ENCODE data around the gene PSMF1.

The PSMF1 gene

DNA sequence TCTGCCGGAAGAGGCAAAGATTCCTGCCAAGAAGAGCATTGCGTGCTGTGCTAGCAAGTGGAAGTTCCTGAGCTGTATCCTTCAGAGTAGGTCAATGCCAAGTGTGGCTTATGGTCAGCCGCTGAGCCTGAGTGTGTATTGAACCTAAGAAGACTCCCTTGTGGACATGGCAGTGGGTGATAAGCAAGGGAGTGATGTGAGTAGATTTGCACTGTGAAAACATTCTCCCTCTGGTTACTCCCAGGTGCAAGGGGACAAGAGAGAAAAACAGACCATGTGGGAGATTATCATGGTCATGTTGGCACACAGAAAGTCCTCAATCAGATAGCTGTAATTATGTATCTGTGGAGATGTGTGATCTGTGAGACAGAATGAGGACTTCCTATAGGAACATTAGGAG is 72.4 kb downstream of the PSMF1 start:
- no peak for DNase-seq (ENCODE audit: low spot score)

DNA sequence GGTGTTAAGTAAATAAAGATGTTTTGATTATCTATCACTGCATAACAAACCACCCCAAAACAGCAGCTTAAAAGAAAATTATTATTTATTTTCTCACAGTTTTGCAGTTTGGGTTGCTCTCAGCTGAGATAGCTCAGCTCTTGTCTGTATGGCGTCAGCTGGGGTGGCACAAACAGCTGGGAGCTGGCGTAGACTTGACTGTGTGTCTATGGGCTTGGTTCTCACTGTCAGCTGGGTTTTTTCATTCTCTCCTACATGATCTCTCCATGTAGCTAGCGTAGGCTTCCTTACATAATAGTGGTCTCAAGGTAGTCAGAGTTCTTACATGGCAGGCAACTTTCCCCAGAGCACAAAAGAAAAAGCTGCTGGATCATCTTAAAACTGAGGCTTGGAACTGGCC is 72.9 kb downstream of the PSMF1 start:
- no peak for DNase-seq (ENCODE audit: low spot score)

DNA sequence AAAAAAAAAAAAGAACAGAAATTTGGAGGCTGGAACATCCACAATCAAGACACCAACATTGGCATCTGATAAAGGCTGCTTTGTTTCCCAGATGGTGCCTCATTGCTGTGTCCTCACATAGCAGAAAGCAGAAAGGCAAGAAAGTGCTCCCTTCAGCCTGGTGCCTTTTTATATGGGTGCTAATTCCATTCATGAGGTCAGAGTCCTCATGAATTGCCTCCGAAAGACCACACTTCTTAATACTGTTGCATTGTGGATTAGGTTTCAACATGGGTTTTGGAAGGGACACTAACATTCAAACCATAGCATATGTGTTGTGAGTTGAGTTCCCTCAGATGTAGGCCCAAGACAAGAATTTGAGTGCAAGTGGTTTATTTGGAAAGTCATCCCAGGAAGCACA is 76.8 kb downstream of the PSMF1 start:
- no peak for DNase-seq (ENCODE audit: low spot score)

DNA sequence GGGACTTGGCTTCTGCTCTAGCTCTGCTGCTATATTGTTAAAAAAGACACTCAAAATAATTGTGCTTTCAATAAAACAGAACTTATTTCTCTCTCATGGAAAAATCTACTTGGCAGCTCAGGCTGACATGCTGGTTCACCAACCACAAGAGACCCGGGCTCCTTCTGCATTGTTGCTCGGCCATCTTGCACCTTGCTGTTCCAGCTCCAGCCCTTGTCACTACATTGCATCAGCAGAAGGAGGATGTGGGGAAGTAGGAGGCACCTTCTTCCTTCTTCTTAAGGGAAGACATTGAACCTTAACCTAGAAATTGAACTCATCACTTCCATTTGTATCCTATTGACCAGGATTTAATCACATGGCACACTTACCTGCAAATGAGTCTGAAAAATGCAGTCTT is 78.2 kb downstream of the PSMF1 start:
- DNase-seq (ENCODE audit: low spot score), result no peak

DNA sequence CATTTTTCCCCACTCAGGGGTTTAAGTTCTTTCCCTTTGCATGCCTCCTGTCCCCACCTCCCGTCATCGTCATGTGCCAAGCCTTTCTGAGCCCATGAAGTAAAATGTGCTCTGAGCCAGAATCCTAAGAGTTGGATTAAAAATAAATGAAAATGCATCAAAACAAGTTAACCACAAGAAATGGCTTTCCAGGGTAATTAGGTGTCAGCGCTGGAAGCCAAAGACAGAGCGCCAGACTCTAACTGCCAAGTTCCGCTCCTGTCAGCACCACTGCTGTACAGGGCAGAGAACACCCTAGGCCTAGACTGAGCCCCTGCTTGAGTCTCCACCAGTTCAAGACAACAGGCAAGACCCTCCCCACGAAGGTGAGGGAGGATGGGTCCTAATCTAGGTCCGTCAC is 79.4 kb downstream of the PSMF1 start:
- no peak for DNase-seq (ENCODE audit: low spot score)

DNA sequence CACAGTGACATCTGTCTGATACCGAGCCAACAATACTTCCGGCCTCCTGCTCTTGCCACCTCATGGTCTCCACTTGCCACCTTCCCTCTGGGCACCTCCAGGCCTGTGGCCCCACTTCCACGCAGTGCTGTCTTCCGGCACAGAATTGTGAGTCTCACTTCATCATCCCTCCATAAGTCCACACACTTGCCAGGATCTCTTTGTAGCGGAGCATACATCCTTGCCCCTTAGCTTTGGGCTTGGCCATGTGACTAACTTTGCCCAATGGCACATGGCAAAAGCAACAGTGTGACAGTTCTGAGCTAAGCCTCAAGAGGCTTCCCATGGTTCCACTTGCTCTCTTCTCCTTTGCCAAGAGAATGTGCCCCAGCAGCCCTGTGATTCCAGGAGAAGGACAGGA is 80.3 kb downstream of the PSMF1 start:
- no peak for DNase-seq (ENCODE audit: low spot score)

DNA sequence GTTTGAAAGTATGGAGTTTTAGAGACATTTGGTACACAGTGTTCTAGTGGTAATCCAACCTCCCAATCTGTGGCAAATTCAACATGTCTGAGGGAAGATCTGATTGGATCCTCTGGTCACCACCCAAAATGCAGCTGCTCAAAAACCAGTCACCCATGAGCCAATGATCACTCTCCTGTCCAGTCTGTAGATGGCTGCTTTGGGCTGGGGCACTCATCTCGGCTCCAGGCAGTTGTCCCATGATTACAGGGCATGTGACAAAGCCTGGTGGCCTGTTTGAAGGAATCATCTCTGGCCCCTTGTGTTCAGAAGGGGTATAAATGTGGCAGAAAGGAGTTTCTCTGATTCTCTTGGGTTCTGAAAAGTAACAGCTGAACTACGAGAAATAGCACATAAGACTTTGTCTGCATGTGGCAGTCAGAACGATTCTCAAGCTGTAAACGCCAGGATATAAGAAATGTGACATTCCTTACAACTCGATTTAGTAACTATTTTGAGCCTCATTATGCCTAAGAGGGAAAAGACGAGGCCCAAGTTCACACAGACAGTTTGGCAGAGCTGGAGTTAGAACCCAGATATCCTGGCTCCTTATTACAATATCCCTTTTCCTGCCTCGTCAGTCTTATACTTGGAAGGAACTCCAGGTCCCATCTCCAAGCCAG is 80.9 kb downstream of the PSMF1 start:
- no peak for DNase-seq (ENCODE audit: low spot score)

DNA sequence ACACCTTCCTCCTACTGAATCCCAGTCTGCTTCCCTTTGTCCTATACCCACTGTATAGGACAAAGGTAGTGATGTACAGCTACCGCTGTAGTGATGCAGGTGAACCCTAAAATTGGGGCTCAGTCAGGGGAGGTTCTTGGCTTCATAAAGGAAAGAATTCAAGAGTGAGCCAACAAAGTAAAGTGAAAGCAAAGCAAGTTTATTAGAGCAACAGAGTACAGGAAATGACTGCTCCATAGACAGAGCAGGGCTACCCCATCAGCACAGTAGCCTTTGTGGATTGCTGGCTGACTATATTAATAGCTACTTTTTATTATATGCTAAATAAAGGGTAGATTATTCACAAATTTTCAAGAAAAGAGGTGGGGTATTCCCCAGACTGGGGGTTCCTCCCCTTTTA is 81.6 kb downstream of the PSMF1 start:
- no peak for DNase-seq (ENCODE audit: low spot score)

DNA sequence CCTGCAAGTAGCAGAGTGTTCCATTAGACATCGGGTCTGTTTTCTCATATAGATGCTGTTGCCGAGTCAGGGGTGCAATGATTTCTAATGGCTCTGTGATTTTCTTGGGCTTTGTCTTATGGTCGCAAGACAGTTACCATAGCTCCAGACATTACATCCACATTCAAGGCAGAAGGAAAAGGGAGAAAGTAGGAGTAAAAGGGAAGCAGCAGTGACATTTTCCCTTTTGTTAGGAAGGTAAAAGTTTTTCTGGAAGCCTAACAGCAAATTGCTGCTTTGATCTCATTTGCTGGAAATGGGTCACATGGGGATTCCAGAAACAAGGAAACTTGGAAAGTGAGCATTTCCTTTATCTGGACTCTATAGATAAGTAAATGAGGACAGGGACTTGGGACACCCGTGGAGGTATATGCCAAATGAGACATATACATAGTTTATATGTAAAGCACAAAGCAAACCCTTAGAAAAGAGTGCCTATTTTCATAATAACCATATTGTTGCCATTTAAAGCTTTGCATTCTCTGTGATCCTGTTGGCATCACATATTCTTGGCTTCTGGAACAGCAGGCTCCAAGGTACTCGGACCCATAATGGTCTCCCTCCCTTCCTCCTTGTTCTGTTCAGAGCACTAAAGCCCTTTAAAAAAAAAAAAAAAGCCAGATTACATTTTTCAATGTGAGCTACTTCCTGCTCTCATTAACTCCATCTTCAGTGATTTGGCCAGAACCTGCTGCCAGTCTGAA is 84.5 kb downstream of the PSMF1 start, which contains the start of gene C20orf202:
Gene C20orf202, plus strand, starts transcription at position 693 of the 743 bp plus-strand sequence. CDS start 132 bp downstream, outside the sequence.
- DNase-seq (ENCODE audit: low spot score), result no peak

DNA sequence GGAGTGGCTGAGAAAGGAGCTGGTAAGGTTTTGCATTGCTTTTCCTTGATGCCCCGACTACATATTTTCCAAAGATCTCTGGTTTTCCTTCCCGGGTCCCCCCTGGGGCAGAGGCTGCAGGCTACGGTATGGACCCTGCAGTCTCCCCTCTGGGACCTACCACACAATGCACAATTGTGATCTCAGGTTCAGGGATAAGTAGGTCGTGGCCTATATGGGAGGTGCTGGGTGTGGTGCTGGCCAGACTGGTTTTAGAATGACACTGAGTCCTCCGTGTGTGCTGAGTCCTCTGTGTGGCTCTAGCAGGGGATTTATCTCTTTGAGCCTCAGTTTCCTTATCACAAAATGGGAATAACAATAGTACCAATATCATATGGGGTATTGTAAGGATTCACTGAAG is 85.2 kb downstream of the PSMF1 start:
- DNase-seq (ENCODE audit: low spot score), result no peak

DNA sequence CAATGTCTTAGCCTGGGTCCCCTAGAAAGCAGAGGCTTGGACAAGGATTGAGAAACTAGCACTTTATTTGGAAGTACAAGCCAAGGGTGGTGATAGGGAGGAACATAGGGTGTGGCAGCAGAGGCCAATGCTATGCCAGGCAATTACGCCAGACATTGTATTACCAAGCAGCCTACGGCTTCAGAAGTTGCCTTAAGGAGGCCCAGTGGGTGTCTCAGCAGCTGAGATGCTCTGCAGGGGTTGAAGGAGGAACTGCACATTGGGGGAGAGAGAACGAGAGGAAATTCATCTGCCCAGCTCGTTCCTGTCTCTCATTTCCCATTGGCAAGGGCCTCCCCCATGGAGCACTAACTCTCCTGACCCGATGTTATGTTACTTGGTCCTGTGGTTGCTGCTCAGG is 85.7 kb downstream of the PSMF1 start:
- no peak for DNase-seq (ENCODE audit: low spot score)

DNA sequence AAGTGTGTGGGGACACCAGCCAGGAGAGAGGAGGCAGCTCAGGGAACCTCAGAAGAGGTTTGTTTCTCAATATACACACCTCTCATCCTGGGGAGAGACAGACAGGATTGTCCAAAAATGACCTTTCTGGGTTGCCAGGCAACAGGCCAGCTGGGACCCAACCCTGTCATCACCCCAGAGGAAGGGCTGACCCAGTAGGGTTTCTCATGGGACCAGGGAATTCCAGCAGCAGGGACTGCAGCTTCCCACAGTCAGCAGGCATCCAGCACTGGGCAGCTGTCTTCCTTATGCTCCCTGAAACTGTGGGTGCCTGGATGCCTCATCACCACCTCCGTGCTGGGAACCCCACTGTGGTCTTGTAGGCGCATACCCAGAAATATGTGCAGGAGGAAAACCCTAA is 86.2 kb downstream of the PSMF1 start:
- no peak for DNase-seq (ENCODE audit: low spot score)

DNA sequence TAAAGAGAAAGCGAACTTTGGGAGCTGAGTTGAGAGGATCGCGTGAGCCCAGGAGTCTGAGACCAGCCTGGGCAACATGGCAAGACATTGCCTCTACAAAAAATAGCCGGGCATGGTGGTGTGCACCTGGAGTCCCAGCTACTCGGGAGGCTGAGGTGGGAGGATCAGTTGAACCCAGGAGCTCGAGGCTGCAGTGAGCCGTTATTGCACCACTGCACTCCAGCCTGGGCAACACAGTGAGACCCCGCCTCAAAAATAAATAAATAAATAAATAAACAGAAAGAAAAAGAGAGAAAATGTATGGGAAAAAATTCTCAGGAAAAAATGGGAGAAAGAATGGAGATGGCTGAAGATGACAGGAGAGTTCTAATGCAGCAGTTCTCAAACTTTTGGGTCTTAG is 87.4 kb downstream of the PSMF1 start:
- DNase-seq (ENCODE audit: low spot score), result no peak

DNA sequence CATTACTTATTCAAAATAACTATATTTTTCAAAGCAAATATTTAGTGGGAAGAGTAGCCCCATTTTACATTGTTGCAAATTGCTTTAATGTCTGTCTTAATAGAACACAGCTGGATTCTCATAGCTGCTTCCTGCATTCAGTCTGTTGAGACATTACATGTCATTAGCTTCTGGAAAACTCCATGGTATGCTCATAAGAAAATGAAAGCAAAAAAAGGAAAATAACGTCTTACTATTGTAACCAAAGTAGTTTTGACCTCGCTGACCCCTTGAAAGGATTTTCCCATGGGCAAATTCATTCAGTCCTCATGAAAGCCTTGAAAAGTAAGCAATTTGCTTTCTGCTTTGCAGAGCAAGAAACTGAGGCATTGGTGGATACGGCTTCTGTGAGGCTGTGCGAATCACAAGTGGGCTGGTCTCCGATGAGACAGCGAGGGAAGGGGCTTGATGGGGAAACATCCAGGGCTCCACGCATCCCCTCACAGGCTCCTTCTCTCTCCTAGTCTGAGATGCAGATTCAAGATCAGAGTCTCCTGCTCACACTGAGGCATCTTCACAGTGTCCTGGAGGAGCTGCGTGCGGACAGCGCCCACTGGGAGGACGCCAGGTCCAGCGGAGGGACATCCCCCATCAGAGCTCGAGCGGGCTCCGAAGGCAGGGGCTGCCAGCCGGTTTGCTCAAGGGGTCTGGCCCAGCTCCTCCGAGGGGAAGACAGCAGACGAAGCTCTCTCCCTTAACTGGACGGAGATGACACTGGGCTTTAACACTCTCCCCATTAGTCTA is 88.2 kb downstream of the PSMF1 start:
- DNase-seq (ENCODE audit: low spot score), result no peak

DNA sequence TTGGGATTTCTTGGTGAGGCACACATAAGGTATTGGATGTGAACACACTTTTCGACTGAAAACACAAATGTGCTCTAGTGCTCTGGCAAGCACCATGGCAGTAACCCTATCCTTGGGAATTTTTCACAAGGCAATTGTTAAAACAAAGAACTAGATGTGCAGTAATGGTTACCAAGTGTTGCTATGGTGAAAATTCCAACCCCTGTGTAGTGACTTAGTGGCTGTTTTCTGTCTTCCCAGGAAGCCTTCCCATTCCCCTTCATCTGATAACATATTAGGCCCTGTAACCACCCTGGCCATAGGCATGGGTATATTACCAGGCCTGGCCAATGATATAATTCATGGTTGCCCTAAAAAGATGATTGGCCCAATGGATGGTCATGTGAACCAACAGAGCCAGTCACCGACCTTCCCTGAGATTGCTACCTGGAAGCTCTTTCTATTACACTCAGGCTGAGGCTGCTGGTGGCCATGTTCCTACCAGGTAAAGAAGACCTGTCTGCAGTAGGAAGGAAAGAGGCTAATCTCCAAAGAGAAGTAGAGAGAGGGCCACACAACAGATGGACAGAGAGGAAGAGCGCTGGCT is 89.0 kb downstream of the PSMF1 start:
- DNase-seq (ENCODE audit: low spot score), result no peak

DNA sequence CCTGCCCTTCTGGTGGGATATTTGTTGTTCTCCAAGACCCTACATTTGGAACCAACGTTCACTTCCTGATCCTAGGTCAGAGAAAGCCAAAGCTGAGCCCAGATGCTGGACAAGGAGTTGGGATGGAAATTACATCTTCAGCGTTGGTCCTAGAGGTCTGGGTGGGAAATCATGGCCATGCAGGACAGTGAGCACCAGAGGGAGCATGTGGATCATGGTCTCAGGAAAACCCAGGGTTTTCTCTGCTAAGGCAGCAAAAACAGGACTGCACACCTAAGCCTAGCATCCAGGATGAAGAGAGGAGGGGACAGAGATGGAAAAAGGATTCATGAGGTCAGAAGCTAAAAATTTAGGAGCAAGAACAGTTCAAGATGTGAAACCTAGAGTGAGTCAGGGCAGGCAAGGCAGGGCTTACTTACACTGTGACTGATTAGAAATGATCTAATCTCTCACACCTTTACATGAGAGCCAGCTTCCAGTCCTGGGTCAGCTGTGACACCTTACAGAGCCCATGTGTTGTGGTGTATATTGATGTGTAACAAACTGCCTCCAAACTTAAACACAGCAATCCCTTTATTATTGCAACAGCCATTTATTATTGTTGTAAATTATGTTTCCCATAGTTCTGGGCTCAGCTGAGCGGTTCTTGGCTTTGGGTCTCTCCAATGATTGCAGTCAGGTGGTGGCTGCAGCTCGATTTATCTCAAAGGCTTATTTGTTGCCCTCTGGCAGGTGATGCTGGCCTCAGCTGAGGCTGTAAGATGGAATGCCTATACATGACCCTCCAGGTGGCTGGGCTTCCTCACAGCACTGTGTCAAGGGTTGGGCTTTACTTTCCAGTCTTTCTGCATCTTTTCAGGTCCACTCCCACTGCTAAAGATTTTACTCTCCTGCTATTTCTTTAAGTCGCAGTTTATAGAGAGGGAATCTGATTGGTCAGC is 91.3 kb downstream of the PSMF1 start:
- no peak for DNase-seq (ENCODE audit: low spot score)

DNA sequence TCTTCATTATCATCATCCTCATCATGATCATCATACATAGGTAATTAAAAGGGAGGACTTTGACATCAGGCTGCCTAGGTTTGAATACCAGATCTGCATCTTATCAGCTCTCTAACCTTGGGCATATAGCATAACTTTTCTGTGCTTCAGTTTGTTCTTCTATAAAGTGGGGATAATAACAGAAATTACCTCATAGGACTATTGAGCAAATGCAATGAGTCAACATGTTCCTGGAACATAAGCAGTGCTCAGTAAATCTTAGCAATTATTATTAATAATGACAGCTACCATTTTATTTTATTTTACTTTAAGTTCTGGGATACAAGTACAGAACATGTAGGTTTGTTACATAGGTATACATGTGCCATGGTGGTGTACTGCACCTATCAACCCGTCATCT is 92.1 kb downstream of the PSMF1 start:
- no peak for DNase-seq (ENCODE audit: low spot score)

DNA sequence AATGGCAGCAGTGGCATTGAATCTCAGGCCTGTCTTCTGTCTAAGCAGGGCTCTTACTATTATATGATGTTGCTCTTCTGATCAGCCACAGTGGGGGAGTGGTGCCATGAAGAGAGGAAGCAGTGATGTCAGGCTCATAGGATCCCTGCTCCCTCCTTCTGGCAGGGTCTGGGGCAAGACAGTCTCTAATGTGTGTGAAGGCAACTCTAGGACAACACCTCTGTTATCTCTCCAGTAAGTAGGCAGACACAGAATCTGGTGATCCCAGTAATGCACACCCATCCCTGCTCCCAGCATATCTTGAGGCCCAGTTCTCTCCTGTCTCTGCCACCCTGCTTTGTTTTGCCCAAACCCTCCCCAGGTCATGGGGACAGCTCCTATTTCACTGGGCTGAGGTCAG is 93.6 kb downstream of the PSMF1 start:
- DNase-seq (ENCODE audit: low spot score), result no peak

DNA sequence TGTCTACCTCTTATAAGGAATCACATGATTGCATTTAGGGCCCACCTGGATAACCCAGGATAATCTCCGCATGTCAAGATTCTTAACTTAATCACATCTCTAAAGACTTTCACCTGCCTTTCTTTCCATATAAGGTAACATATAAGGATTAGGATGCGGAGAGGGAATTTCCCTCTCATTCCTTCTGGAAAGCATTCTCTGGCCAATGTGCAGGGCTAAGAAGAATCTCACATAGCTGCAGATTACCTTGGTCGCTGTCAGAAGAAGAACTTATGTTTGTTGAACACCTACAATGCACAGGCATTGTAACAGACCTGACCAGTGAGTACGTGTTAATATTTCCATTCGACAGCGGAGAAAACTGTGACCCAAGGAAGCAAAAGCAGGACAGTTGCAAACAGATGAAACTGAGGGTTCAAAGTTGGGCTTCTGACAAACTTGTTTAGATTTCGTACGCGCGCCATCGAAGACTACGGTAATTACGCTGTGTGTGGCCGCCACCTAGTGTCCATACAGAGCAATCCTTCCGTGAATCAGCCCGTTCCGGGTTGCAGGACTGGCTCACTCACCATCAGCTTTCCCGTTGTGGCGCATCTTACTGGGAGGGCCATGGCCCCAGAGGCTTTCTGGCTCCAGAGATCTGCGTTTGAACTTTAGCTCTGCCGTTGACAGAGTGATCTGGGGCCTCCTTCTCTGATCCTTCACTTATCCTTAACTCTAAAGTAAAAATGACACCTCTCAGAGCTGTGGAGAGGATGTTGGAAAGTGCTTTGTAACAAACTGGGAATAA is 94.4 kb downstream of the PSMF1 start:
- peak; percentile 83 for DNase-seq (ENCODE audit: low spot score)

DNA sequence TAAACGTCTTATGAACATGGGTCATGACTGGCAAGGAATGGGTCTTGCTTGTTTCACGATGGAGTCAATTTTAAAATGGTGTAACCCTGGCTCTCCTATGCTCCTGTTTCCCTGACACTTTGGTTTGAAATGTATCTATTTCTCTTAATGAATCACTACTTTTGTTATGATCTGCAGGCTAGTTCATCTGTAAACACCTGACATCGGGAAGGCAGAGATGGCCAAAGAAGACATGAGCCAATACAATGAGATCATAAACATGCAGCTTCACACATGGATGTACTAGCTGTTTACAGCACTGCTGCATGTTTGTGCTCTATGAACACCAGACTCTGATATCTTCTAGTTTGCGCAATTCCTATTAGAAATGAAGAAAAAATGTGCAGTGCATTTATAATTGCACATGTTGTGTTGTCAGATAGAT is 96.4 kb downstream of the PSMF1 start:
- DNase-seq (ENCODE audit: low spot score), result no peak
